GM11168 (cell line): ENCODE data around the gene LIPT2.
"Not testable (repeated sequence)": the region's sequence is repeated elsewhere in the genome, so short reads cannot be mapped to it uniquely, and the experiment has no call there.

Experiments
- in situ Hi-C: fragments of 300-500 bp; cut with MboI; formaldehyde crosslinking; loops from one replicate; pipeline ENCODE4 v1.12.0; 2022; ENCODE audit warnings: low sequenced_read_pairs; ENCODE audit not compliant: unreplicated experiment

The LIPT2 gene

GRCh38 chr11:74492974-74493790, at the start of gene LIPT2:
TSS of gene LIPT2 (minus strand) at chr11:74493724. CDS start at chr11:74493703, 21 bp downstream.
- in situ Hi-C loops: no loop called here

GRCh38 chr11:74541466-74541865, 47.9 kb upstream of the LIPT2 start:
- in situ Hi-C loops: no loop called here

GRCh38 chr11:74540270-74540669, 46.7 kb upstream of the LIPT2 start:
- in situ Hi-C loops: no loop called here

- in situ Hi-C loops: no loop called here
Measured at GRCh38 chr11:74538680-74539079, 45.2 kb upstream of the LIPT2 start.

- in situ Hi-C loops: no loop called here
Measured at GRCh38 chr11:74535371-74536160, 42.0 kb upstream of the LIPT2 start.

- in situ Hi-C loops: not testable (repeated sequence)
Measured at GRCh38 chr11:74534946-74535275, 41.4 kb upstream of the LIPT2 start.

- in situ Hi-C loops: no loop called here
Measured at GRCh38 chr11:74534216-74534945, 40.9 kb upstream of the LIPT2 start.

GRCh38 chr11:74533421-74533820, 39.9 kb upstream of the LIPT2 start:
- in situ Hi-C loops: no loop called here

GRCh38 chr11:74532501-74533246, 39.1 kb upstream of the LIPT2 start:
- in situ Hi-C loops: no loop called here

GRCh38 chr11:74524978-74525377, 31.5 kb upstream of the LIPT2 start:
- in situ Hi-C loops: no loop called here

GRCh38 chr11:74524501-74524900, 31.0 kb upstream of the LIPT2 start:
- in situ Hi-C loops: no loop called here

- in situ Hi-C loops: no loop called here
Measured at GRCh38 chr11:74522776-74523175, 29.3 kb upstream of the LIPT2 start.

GRCh38 chr11:74521666-74522252, 28.2 kb upstream of the LIPT2 start:
- in situ Hi-C loops: no loop called here

GRCh38 chr11:74520927-74521665, 27.6 kb upstream of the LIPT2 start:
- in situ Hi-C loops: no loop called here

GRCh38 chr11:74520316-74520715, 26.8 kb upstream of the LIPT2 start:
- in situ Hi-C loops: no loop called here

GRCh38 chr11:74519710-74520109, 26.2 kb upstream of the LIPT2 start:
- in situ Hi-C loops: no loop called here

- in situ Hi-C loops: not testable (repeated sequence)
Measured at GRCh38 chr11:74517592-74517991, 24.1 kb upstream of the LIPT2 start.

GRCh38 chr11:74507582-74507981, 14.1 kb upstream of the LIPT2 start:
- in situ Hi-C loops: no loop called here

- in situ Hi-C loops: no loop called here
Measured at GRCh38 chr11:74506823-74507222, 13.3 kb upstream of the LIPT2 start.
